Sigmoid colon (tissue), 7 donors: ENCODE results near the gene NPFFR1. TPM values are rescaled to one million over a fixed set of nuclear protein-coding genes. Genes with fewer than 3 reads are reported as not detected.

Source experiments
- DNase-seq: peaks from one replicate; pipeline ENCODE4 v3.0.0-alpha.2; 2019
- H3K27ac ChIP-seq, 4 donors: fragments of 200-600 bp; sonication (generic); one replicate each; pipeline ENCODE4 v1.5.1; 2016 to 2019; ENCODE audit warnings: mild to moderate bottlenecking in 1 of 4
- H3K27me3 ChIP-seq, 3 donors: fragments of 200-600 bp; sonication (generic); one replicate each; pipeline ENCODE4 v1.5.1; 2019; ENCODE audit warnings: mild to moderate bottlenecking in 1 of 3
- H3K36me3 ChIP-seq, 4 donors: fragments of 200-600 bp; sonication (generic); one replicate each; pipeline ENCODE4 v1.5.1; 2016 to 2019
- H3K4me1 ChIP-seq, 4 donors: fragments of 200-600 bp; sonication (generic); one replicate each; pipeline ENCODE4 v1.5.1; 2017 to 2019
- H3K4me3 ChIP-seq, 4 donors: fragments of 200-600 bp; sonication (generic); one replicate each; pipeline ENCODE4 v1.5.1; 2017 to 2019; ENCODE audit warnings: mild to moderate bottlenecking in 2 of 4, moderate library complexity in 1 of 4
- H3K9me3 ChIP-seq, 4 donors: fragments of 200-600 bp in 3 of 4; sonication (generic) in 3 of 4; one replicate each; pipeline versions ENCODE4 v1.5.1 to v1.6.1; 2013 to 2019
- CTCF ChIP-seq, 4 experiments: fragments of 450-650 bp in 3 of 4; fragments of 200-600 bp in 1 of 4; IDR thresholded peaks; one replicate each; pipeline ENCODE4 v1.5.1; 2016 to 2019; ENCODE audit warnings: antibody characterized with exemption in 4 of 4, mild to moderate bottlenecking in 3 of 4, moderate library complexity in 2 of 4
- EP300 ChIP-seq, 4 donors: sonication (generic); formaldehyde crosslinking; IDR thresholded peaks; one replicate each; pipeline ENCODE4 v1.6.1; 2017; ENCODE audit warnings: antibody characterized with exemption in 4 of 4
- POLR2A ChIP-seq, 2 donors: fragments of 450-650 bp; IDR thresholded peaks; one replicate each; pipeline ENCODE4 v1.6.1; 2016; ENCODE audit warnings: antibody characterized with exemption in 2 of 2, mild to moderate bottlenecking in 2 of 2, moderate library complexity in 2 of 2
- POLR2AphosphoS5 ChIP-seq, 4 donors: sonication (generic); formaldehyde crosslinking; IDR thresholded peaks; one replicate each; pipeline ENCODE4 v1.6.1; 2017; ENCODE audit warnings: antibody characterized with exemption in 4 of 4
- WGBS, 2 donors: extraction: QIAGEN DNeasy Blood & Tissue Kit; methylation state at CpG; one replicate each; pipeline ENCODE4 v1.1.7; 2013; 5-methylcytosine and 5-hydroxymethylcytosine counted together
- intact Hi-C: fragments of 100-400 bp; cut with DNase I; formaldehyde crosslinking; loops from one replicate; pipeline ENCODE4 v1.15.1; 2023
- polyA plus RNA-seq, 3 donors: library from polyadenylated mRNA; stranded (reverse); fragments of 200-250 nt; gene quantifications; one replicate each; pipeline ENCODE4 v1.2.3, GENCODE V29; 2013
- total RNA-seq, 4 donors: library from RNA; depleted of rRNA; stranded (reverse); fragments of >200 nt; gene quantifications; one replicate each; pipeline ENCODE4 v1.1.0, GENCODE V29; 2016
- donor health status: healthy with polysubstance abuse.
- donor health status: Bipolar disorder and iron deficiency.
- donor health status: healthy.

NPFFR1 gene
- total and polyA plus RNA-seq, 7 donors = under 0.01 to 0.44 (median under 0.01) TPM; not detected in 4

GRCh38 chr10:70309661-70310060, 25.9 kb upstream of the NPFFR1 start:
- Histone ChIP-seq H3K27me3 (no peaks in the 10 kb centered on the region), H3K4me1 (no peaks in the 10 kb centered on the region), H3K27ac (no peak overlapping the region), H3K36me3 (no peaks in the 10 kb centered on the region), H3K4me3 (no peak overlapping the region), H3K9me3 (no peaks in the 10 kb centered on the region)
- no peak for DNase-seq
- WGBS, 2 donors = 94 to 96% methylated on average over 7 of the region's 7 CpGs
- TF ChIP-seq EP300 (IDR thresholded peaks at IDR 0.05) (no peak), POLR2AphosphoS5 (IDR thresholded peaks at IDR 0.05) (no peak), POLR2A (IDR thresholded peaks at IDR 0.05) (no peak), CTCF (IDR thresholded peaks at IDR 0.05) (no peak)
- intact Hi-C loops = no loop called here

- Histone ChIP-seq H3K4me1 (no peaks in the 10 kb centered on the region), H3K9me3 (no peaks in the 10 kb centered on the region), H3K36me3 (no peaks in the 10 kb centered on the region), H3K27me3 (no peaks in the 10 kb centered on the region), H3K27ac (no peak overlapping the region), H3K4me3 (no peak overlapping the region)
- DNase-seq = no peak
- WGBS, 2 donors = 81 to 91% methylated on average over 19 of the region's 19 CpGs
- intact Hi-C loops = no loop called here
- TF ChIP-seq POLR2AphosphoS5 (IDR thresholded peaks at IDR 0.05) (no peak), EP300 (IDR thresholded peaks at IDR 0.05) (no peak), POLR2A (IDR thresholded peaks at IDR 0.05) (no peak), CTCF (IDR thresholded peaks at IDR 0.05) (no peak)
Observed at GRCh38 chr10:70308121-70309060, 24.6 kb upstream of the NPFFR1 start.

GRCh38 chr10:70306886-70307520, 23.2 kb upstream of the NPFFR1 start:
- intact Hi-C loops = no loop called here
- Histone ChIP-seq H3K27me3 (no peaks in the 10 kb centered on the region), H3K9me3 (no peaks in the 10 kb centered on the region), H3K36me3 (no peaks in the 10 kb centered on the region), H3K4me3 (no peak overlapping the region), H3K4me1 (no peaks in the 10 kb centered on the region), H3K27ac (no peak overlapping the region)
- DNase-seq = no peak
- WGBS, 2 donors = 85 to 92% methylated on average over 5 of the region's 5 CpGs
- TF ChIP-seq POLR2A (IDR thresholded peaks at IDR 0.05) = no peak
- no peak for TF ChIP-seq POLR2AphosphoS5 (IDR thresholded peaks at IDR 0.05)
- TF ChIP-seq EP300 (IDR thresholded peaks at IDR 0.05) = no peak
- no peak for TF ChIP-seq CTCF (IDR thresholded peaks at IDR 0.05)

- DNase-seq = no peak
- TF ChIP-seq CTCF (IDR thresholded peaks at IDR 0.05) = no peak
- TF ChIP-seq POLR2A (IDR thresholded peaks at IDR 0.05) = no peak
- TF ChIP-seq POLR2AphosphoS5 (IDR thresholded peaks at IDR 0.05) = no peak
- TF ChIP-seq EP300 (IDR thresholded peaks at IDR 0.05) = no peak
- Histone ChIP-seq H3K9me3 (no peaks in the 10 kb centered on the region), H3K4me3 (no peak overlapping the region), H3K27me3 (no peaks in the 10 kb centered on the region), H3K4me1 (no peaks in the 10 kb centered on the region), H3K36me3 (peaks cover 0 to under 1% (median 0%) of the 10 kb centered on the region in 4 donors), H3K27ac (no peak overlapping the region)
- WGBS, 2 donors = 70 to 94% methylated on average over 4 of the region's 4 CpGs
- intact Hi-C loops = no loop called here
Observed at GRCh38 chr10:70306181-70306705, 22.4 kb upstream of the NPFFR1 start.
